K562 (cell line): ENCODE measurements around the gene TMOD2. TPM values are rescaled to one million over a fixed set of nuclear protein-coding genes. Genes with fewer than 3 reads are reported as not detected.
A peak's percentile ranks its signal among the peaks of the same experiment; 100 is the strongest.

Experiments
- ARID1B ChIP-seq: fragments of 450-650 bp; IDR thresholded peaks from 2 replicates; pipeline ENCODE4 v1.6.1; 2016; ENCODE audit warnings: antibody characterized with exemption, mild to moderate bottlenecking, inconsistent platforms
- BCOR ChIP-seq: fragments of 450-650 bp; IDR thresholded peaks from 2 replicates; pipeline ENCODE4 v1.6.1; 2016
- BMI1 ChIP-seq: fragments of 150-350 bp; IDR thresholded peaks from 2 replicates; pipeline ENCODE4 v1.6.1; 2014; ENCODE audit warnings: low read length
- BRD4 ChIP-seq: fragments of 200-600 bp; sonication (generic); IDR thresholded peaks from 2 replicates; pipeline ENCODE4 v1.6.1; 2017; ENCODE audit warnings: inconsistent platforms
- CEBPG ChIP-seq, 3 experiments: fragments of 200-800 bp in 1 of 3; sonication (Bioruptor generic) in 1 of 3; sonication (generic) in 1 of 3; formaldehyde crosslinking in 1 of 3; IDR thresholded peaks in 2 of 3; conservative IDR thresholded peaks in 1 of 3; 2 replicates each; pipeline versions ENCODE4 v1.6.1 to v1.8.0; 2016 to 2022; ENCODE audit warnings: missing compliant biosample characterization in 2 of 3, missing genetic modification characterization in 2 of 3, mild to moderate bottlenecking in 1 of 3, missing genetic modification reagents in 1 of 3
- E2F8 ChIP-seq: fragments of 450-650 bp; IDR thresholded peaks from 2 replicates; pipeline ENCODE4 v1.7.1; 2018; ENCODE audit warnings: mild to moderate bottlenecking, low read depth; ENCODE audit not compliant: partially characterized antibody
- FIP1L1 ChIP-seq: fragments of 200-400 bp; formaldehyde crosslinking; IDR thresholded peaks from 2 replicates; pipeline ENCODE4 v1.6.1; 2018; ENCODE audit warnings: mild to moderate bottlenecking, low read depth, low read length; ENCODE audit not compliant: poor library complexity, severe bottlenecking
- ILF3 ChIP-seq: fragments of 450-650 bp; IDR thresholded peaks from 2 replicates; pipeline ENCODE4 v1.6.1; 2018; ENCODE audit warnings: antibody characterized with exemption, mild to moderate bottlenecking, moderate library complexity, borderline replicate concordance
- IRF9 ChIP-seq: fragments of 450-650 bp; IDR thresholded peaks from 2 replicates; pipeline ENCODE4 v1.6.1; 2016; ENCODE audit warnings: missing biosample characterization, missing genetic modification characterization
- KDM4B ChIP-seq, 2 experiments: fragments of 450-650 bp in 1 of 2; sonication (generic) in 1 of 2; IDR thresholded peaks; 2 replicates each; pipeline ENCODE4 v1.6.1; 2016 to 2017; ENCODE audit warnings: borderline replicate concordance in 2 of 2, antibody characterized with exemption in 1 of 2, low read depth in 1 of 2, mild to moderate bottlenecking in 1 of 2
- MYNN ChIP-seq, 2 experiments: sonication (generic); formaldehyde crosslinking in 1 of 2; IDR thresholded peaks; 2 replicates each; pipeline versions ENCODE4 v1.5.0 to v1.6.1; 2016 to 2020; ENCODE audit warnings: antibody characterized with exemption in 1 of 2, missing genetic modification reagents in 1 of 2
- RBM14 ChIP-seq: fragments of 200-400 bp; formaldehyde crosslinking; IDR thresholded peaks from 2 replicates; pipeline ENCODE4 v1.6.1; 2018; ENCODE audit warnings: low read depth, mild to moderate bottlenecking, low read length, moderate library complexity, borderline replicate concordance; ENCODE audit not compliant: insufficient read depth
- RBM15 ChIP-seq: fragments of 200-400 bp; formaldehyde crosslinking; IDR thresholded peaks from 2 replicates; pipeline ENCODE4 v1.6.1; 2018; ENCODE audit warnings: mild to moderate bottlenecking, low read length, moderate library complexity; ENCODE audit not compliant: insufficient read depth
- RFX7 ChIP-seq: fragments of 250-450 bp; sonication (Bioruptor Pico); IDR thresholded peaks from 2 replicates; pipeline ENCODE4 v1.5.1; 2021; ENCODE audit warnings: mild to moderate bottlenecking
- TAF1 ChIP-seq: IDR thresholded peaks from 2 replicates; pipeline ENCODE4 v1.6.1; 2011; ENCODE audit warnings: mild to moderate bottlenecking, low read length, moderate library complexity; ENCODE audit not compliant: insufficient read depth, control insufficient read depth, severe bottlenecking; ENCODE audit errors: extremely low read depth
- U2AF2 ChIP-seq: fragments of 200-400 bp; formaldehyde crosslinking; optimal IDR thresholded peaks from 2 replicates; pipeline ENCODE3; 2017; ENCODE audit warnings: low read depth, mild to moderate bottlenecking, low read length
- ZFX ChIP-seq: sonication (generic); formaldehyde crosslinking; IDR thresholded peaks from 2 replicates; pipeline ENCODE4 v1.8.0; 2022; ENCODE audit warnings: mild to moderate bottlenecking, missing genetic modification reagents, moderate library complexity
- ZNF589 ChIP-seq: fragments of 200-800 bp; sonication (Bioruptor generic); IDR thresholded peaks from 2 replicates; pipeline ENCODE4 v1.6.1; 2016; ENCODE audit warnings: low read depth, missing genetic modification characterization, missing compliant biosample characterization
- ZNF644 ChIP-seq: fragments of 200-800 bp; sonication (Bioruptor generic); IDR thresholded peaks from 2 replicates; pipeline ENCODE4 v1.6.1; 2016; ENCODE audit warnings: low read depth, missing genetic modification characterization, missing compliant biosample characterization
- ZNF668 ChIP-seq: fragments of 250-450 bp; sonication (Bioruptor Pico); IDR thresholded peaks from 2 replicates; pipeline ENCODE4 v1.8.0; 2022; ENCODE audit warnings: mild to moderate bottlenecking, inconsistent platforms
- ZNF778 ChIP-seq: fragments of 450-650 bp; formaldehyde crosslinking; IDR thresholded peaks from 2 replicates; pipeline ENCODE4 v1.4.0; 2020; ENCODE audit warnings: mild to moderate bottlenecking, moderate library complexity
- polyA plus RNA-seq, 8 experiments: library from polyadenylated mRNA; depleted of rRNA in 4 of 8; stranded (reverse) in 5 of 8; unstranded in 3 of 8; fragments of >200 nt; fragmentation: Nextera tagmentation in 2 of 8; fragmentation: Illumina TruSeq in 1 of 8; extraction: Ambion mirVana in 2 of 8; extraction: Trizol in 1 of 8; gene quantifications; 2 replicates each; pipeline versions ENCODE4 v1.2.1 to v1.2.3, GENCODE V29; 2011 to 2014; ENCODE audit warnings: inconsistent platforms in 1 of 8, missing spikeins in 1 of 8
- total RNA-seq, 7 experiments: library from RNA; depleted of rRNA in 6 of 7; stranded (reverse); fragments of >200 nt in 6 of 7; fragmentation: Illumina TruSeq in 2 of 7; extraction: Trizol in 2 of 7; gene quantifications; 2 replicates each; pipeline versions ENCODE4 v1.2.1 to v1.2.3, GENCODE V29; 2011 to 2021; ENCODE audit warnings: low replicate concordance in 1 of 7
- TF ChIP-seq, protein P1 (sequence below): fragments of 250-450 bp; sonication (Bioruptor Pico); IDR thresholded peaks from 2 replicates; pipeline ENCODE4 v1.4.0; 2020; ENCODE audit warnings: mild to moderate bottlenecking, moderate library complexity

Gene TMOD2
- total and polyA plus RNA-seq, 9 of the 15 experiments (the other 6 are each of a cell fraction or from before 2014, with no cell fraction given): 0.49 to 3.8 (median 3.0) TPM

GRCh38 chr15:51702710-51703109 is 48.7 kb upstream of the TMOD2 start (continued):
- TF ChIP-seq, protein P1, sequence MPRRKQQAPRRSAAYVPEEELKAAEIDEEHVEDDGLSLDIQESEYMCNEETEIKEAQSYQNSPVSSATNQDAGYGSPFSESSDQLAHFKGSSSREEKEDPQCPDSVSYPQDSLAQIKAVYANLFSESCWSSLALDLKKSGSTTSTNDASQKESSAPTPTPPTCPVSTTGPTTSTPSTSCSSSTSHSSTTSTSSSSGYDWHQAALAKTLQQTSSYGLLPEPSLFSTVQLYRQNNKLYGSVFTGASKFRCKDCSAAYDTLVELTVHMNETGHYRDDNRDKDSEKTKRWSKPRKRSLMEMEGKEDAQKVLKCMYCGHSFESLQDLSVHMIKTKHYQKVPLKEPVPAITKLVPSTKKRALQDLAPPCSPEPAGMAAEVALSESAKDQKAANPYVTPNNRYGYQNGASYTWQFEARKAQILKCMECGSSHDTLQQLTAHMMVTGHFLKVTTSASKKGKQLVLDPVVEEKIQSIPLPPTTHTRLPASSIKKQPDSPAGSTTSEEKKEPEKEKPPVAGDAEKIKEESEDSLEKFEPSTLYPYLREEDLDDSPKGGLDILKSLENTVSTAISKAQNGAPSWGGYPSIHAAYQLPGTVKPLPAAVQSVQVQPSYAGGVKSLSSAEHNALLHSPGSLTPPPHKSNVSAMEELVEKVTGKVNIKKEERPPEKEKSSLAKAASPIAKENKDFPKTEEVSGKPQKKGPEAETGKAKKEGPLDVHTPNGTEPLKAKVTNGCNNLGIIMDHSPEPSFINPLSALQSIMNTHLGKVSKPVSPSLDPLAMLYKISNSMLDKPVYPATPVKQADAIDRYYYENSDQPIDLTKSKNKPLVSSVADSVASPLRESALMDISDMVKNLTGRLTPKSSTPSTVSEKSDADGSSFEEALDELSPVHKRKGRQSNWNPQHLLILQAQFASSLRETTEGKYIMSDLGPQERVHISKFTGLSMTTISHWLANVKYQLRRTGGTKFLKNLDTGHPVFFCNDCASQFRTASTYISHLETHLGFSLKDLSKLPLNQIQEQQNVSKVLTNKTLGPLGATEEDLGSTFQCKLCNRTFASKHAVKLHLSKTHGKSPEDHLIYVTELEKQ (CRISPR knock-in tag): no peak
- no peak for TF ChIP-seq CEBPG (CRISPR knock-in tag; IDR thresholded peaks at IDR 0.05)
- no peak for TF ChIP-seq CEBPG (tag; conservative IDR thresholded peaks at IDR 0.05 in 1 of 2, IDR thresholded peaks at IDR 0.05 in 1 of 2)
- TF ChIP-seq FIP1L1: no peak
- TF ChIP-seq RFX7 (CRISPR knock-in tag): no peak
- no peak for TF ChIP-seq ILF3
- TF ChIP-seq E2F8: no peak
- TF ChIP-seq ZNF668 (CRISPR knock-in tag): no peak
- TF ChIP-seq BCOR: no peak
- TF ChIP-seq IRF9: no peak
- TF ChIP-seq TAF1: no peak
- TF ChIP-seq ARID1B: peak; percentile 92
- TF ChIP-seq U2AF2: no peak
- no peak for TF ChIP-seq ZNF778 (CRISPR knock-in tag)
- TF ChIP-seq MYNN (IDR thresholded peaks at IDR 0.05): no peak
- no peak for TF ChIP-seq MYNN (CRISPR knock-in tag; IDR thresholded peaks at IDR 0.05)
- TF ChIP-seq ZFX (CRISPR knock-in tag): no peak
- no peak for TF ChIP-seq BRD4
- no peak for TF ChIP-seq RBM15
- no peak for TF ChIP-seq ZNF589 (CRISPR knock-in tag)
- TF ChIP-seq RBM14: no peak
- no peak for TF ChIP-seq KDM4B (IDR thresholded peaks at IDR 0.05; ENCODE audit: borderline replicate concordance in 2 of 2, low read depth in 1 of 2)
- TF ChIP-seq BMI1: no peak
- TF ChIP-seq ZNF644 (tag): no peak; the same call in 1 of the 2 replicates
